Measurements from ENCODE around the gene CALD1.

Gene CALD1

DNA sequence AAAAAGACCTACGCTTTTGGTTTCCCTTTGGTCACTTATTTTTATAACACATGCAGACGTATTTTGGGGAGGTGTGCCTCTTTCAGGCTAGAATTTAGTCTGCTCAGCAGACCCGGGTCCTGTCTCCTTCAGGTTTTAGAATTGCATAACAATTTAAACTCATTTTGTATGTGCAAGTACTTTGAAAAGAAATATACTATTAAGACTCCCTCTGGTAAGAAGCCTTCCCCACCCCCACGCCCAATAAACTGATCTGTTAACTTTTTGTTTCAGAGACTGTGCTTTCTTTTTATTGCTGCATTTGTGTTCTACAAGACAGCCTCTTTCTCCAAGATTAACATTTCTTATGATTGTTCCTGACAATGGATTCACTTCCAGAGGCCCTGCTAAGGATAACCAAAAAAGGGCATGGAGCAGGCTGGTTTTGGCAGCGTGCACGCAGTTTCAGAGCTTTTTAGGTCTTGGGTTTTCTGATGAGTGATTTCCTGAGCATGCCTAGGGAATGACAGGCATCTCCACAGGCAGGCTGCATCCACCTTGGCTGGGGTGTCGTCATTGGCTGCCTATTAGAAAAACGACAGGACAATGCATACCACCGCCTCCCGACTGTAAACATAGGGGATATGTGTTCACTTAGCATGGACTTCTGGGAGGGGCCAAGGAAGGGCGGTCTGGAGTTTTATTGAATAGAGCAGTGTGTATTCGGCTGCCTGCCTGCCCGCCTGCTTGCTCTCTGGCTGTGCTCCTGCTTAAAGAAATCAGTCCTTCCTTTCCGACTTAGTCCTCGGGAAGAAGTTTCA lies at the start of gene CALD1 (continued):
- TF ChIP-seq ZNF513 (tag by site-specific recombination; IDR thresholded peaks at IDR 0.05): no peak
- TF ChIP-seq SCRT2 (tag by site-specific recombination; IDR thresholded peaks at IDR 0.05): no peak
- no peak for TF ChIP-seq ZNF239 (tag by site-specific recombination; IDR thresholded peaks at IDR 0.05)
- TF ChIP-seq GFI1B (tag by site-specific recombination; IDR thresholded peaks at IDR 0.05): no peak
- no peak for TF ChIP-seq ZNF292 (tag by site-specific recombination; IDR thresholded peaks at IDR 0.05; ENCODE audit: borderline replicate concordance, low read depth)
- TF ChIP-seq ZNF133 (tag by site-specific recombination; IDR thresholded peaks at IDR 0.05): no peak
- TF ChIP-seq, protein P1, sequence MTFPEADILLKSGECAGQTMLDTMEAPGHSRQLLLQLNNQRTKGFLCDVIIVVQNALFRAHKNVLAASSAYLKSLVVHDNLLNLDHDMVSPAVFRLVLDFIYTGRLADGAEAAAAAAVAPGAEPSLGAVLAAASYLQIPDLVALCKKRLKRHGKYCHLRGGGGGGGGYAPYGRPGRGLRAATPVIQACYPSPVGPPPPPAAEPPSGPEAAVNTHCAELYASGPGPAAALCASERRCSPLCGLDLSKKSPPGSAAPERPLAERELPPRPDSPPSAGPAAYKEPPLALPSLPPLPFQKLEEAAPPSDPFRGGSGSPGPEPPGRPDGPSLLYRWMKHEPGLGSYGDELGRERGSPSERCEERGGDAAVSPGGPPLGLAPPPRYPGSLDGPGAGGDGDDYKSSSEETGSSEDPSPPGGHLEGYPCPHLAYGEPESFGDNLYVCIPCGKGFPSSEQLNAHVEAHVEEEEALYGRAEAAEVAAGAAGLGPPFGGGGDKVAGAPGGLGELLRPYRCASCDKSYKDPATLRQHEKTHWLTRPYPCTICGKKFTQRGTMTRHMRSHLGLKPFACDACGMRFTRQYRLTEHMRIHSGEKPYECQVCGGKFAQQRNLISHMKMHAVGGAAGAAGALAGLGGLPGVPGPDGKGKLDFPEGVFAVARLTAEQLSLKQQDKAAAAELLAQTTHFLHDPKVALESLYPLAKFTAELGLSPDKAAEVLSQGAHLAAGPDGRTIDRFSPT (tag by site-specific recombination; IDR thresholded peaks at IDR 0.05): no peak
- no peak for TF ChIP-seq ZNF138 (tag by site-specific recombination; IDR thresholded peaks at IDR 0.05; ENCODE audit: borderline replicate concordance)
- no peak for TF ChIP-seq ZNF768 (tag by site-specific recombination; IDR thresholded peaks at IDR 0.05)
- no peak for TF ChIP-seq ZNF16 (tag by site-specific recombination; IDR thresholded peaks at IDR 0.05; ENCODE audit: low read depth)
- no peak for TF ChIP-seq ZNF398 (tag by site-specific recombination; IDR thresholded peaks at IDR 0.05)
- no peak for TF ChIP-seq ZNF169 (tag by site-specific recombination; IDR thresholded peaks at IDR 0.05)
- TF ChIP-seq ZFP37 (tag by site-specific recombination; IDR thresholded peaks at IDR 0.05): no peak
- TF ChIP-seq, protein P2, sequence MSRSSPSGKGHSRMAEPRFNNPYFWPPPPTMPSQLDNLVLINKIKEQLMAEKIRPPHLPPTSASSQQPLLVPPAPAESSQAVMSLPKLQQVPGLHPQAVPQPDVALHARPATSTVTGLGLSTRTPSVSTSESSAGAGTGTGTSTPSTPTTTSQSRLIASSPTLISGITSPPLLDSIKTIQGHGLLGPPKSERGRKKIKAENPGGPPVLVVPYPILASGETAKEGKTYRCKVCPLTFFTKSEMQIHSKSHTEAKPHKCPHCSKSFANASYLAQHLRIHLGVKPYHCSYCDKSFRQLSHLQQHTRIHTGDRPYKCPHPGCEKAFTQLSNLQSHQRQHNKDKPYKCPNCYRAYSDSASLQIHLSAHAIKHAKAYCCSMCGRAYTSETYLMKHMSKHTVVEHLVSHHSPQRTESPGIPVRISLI (tag by site-specific recombination; IDR thresholded peaks at IDR 0.05): peak; percentile 79; the same call in 1 of the 2 replicates
- peak; percentile 95 for TF ChIP-seq ZNF335 (tag by site-specific recombination; conservative IDR thresholded peaks at IDR 0.05)
- TF ChIP-seq KLF10 (tag by site-specific recombination; IDR thresholded peaks at IDR 0.05): no peak
- TF ChIP-seq ZNF843 (tag by site-specific recombination; IDR thresholded peaks at IDR 0.05): peak; percentile 52; the same call in 1 of the 2 replicates
- TF ChIP-seq SP7 (tag by site-specific recombination; IDR thresholded peaks at IDR 0.05): peak; percentile 78
- no peak for TF ChIP-seq ZNF658 (tag by site-specific recombination; IDR thresholded peaks at IDR 0.05)
- no peak for TF ChIP-seq ZNF555 (tag by site-specific recombination; conservative IDR thresholded peaks at IDR 0.05)
- TF ChIP-seq, protein P3, sequence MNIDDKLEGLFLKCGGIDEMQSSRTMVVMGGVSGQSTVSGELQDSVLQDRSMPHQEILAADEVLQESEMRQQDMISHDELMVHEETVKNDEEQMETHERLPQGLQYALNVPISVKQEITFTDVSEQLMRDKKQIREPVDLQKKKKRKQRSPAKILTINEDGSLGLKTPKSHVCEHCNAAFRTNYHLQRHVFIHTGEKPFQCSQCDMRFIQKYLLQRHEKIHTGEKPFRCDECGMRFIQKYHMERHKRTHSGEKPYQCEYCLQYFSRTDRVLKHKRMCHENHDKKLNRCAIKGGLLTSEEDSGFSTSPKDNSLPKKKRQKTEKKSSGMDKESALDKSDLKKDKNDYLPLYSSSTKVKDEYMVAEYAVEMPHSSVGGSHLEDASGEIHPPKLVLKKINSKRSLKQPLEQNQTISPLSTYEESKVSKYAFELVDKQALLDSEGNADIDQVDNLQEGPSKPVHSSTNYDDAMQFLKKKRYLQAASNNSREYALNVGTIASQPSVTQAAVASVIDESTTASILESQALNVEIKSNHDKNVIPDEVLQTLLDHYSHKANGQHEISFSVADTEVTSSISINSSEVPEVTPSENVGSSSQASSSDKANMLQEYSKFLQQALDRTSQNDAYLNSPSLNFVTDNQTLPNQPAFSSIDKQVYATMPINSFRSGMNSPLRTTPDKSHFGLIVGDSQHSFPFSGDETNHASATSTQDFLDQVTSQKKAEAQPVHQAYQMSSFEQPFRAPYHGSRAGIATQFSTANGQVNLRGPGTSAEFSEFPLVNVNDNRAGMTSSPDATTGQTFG (tag by site-specific recombination; IDR thresholded peaks at IDR 0.05; ENCODE audit: borderline replicate concordance): no peak
- no peak for TF ChIP-seq ZNF639 (tag by site-specific recombination; IDR thresholded peaks at IDR 0.05)
- TF ChIP-seq KLF16 (tag by site-specific recombination; IDR thresholded peaks at IDR 0.05): no peak
- no peak for TF ChIP-seq OVOL3 (tag by site-specific recombination; IDR thresholded peaks at IDR 0.05)
- TF ChIP-seq SETDB1 (IDR thresholded peaks at IDR 0.05; ENCODE audit: insufficient read length, low read length): no peak
- TF ChIP-seq ZNF19 (tag by site-specific recombination; IDR thresholded peaks at IDR 0.05; ENCODE audit: low read depth): no peak
- no peak for TF ChIP-seq ZNF677 (tag by site-specific recombination; IDR thresholded peaks at IDR 0.05)
- TF ChIP-seq ZNF529 (tag by site-specific recombination; IDR thresholded peaks at IDR 0.05; ENCODE audit: insufficient replicate concordance): no peak
- TF ChIP-seq ZNF266 (tag by site-specific recombination; IDR thresholded peaks at IDR 0.05; ENCODE audit: low read depth): no peak

Data from HEK293 (cell line).